GM12878 (cell line): ENCODE data around the gene PUS7. TPM values are rescaled to one million over a fixed set of nuclear protein-coding genes. Genes with fewer than 3 reads are reported as not detected.

Experiments used
- ATAC-seq: fragments of 200-7000 bp; cut with Tn5 transposase; 3 replicates; pipeline ENCODE4 v1.9.1; 2020; ENCODE audit warnings: mild to moderate bottlenecking, moderate library complexity
- BruUV-seq: library from RNA; stranded (reverse); fragments of 400-500 nt; replicated peaks from 2 replicates; lab custom pipeline; 2021; lab: Mats Ljungman, UMichigan
- CTCF ChIA-PET: fragments of 300-600 bp; sonication (Branson Sonifier 250); formaldehyde crosslinking; extraction: SDS; loops from one replicate; lab custom pipeline; 2021; ENCODE audit warnings: inconsistent platforms; lab: Yijun Ruan, JAX
- POLR2A ChIA-PET: fragments of 350-600 bp; formaldehyde crosslinking; extraction: SDS; loops from one replicate; lab custom pipeline; 2021; ENCODE audit warnings: inconsistent platforms; lab: Charles Lee
- RAD21 ChIA-PET: fragments of 300-600 bp; sonication (Branson Sonifier 250); formaldehyde crosslinking; loops from one replicate; lab custom pipeline; 2023; ENCODE audit warnings: antibody characterized with exemption; ENCODE audit not compliant: unreplicated experiment; lab: Charles Lee
- SMC1A ChIA-PET: fragments of 300-600 bp; sonication (Branson Sonifier 250); formaldehyde crosslinking; loops from one replicate; lab custom pipeline; 2023; ENCODE audit not compliant: unreplicated experiment, uncharacterized antibody; lab: Charles Lee
- DNase-seq: peaks from one replicate; pipeline ENCODE4 v3.0.0-alpha.2; 2011; ENCODE audit warnings: low read depth, low spot score
- FAIRE-seq: peaks from 3 replicates; lab custom pipeline; 2011; peaks lifted over from hg19 to GRCh38; lab: Jason Lieb, UNC
- H2AFZ ChIP-seq: 2 replicates; pipeline ENCODE4 v1.6.0; 2011; ENCODE audit warnings: low read depth, low read length, control low read depth; ENCODE audit not compliant: control insufficient read depth
- H3K27ac ChIP-seq: 2 replicates; pipeline ENCODE4 v1.5.1; 2011; ENCODE audit warnings: control low read depth; ENCODE audit not compliant: control insufficient read depth, insufficient read depth
- H3K27me3 ChIP-seq, 2 experiments: replicated peaks in 1 of 2; 2 replicates each; pipeline versions ENCODE4 v1.6.0 to v1.6.1; 2011; ENCODE audit warnings: low read length in 1 of 2; ENCODE audit not compliant: control insufficient read depth in 2 of 2, insufficient read depth in 2 of 2
- H3K36me3 ChIP-seq, 2 experiments: 2 replicates each; pipeline ENCODE4 v1.5.1; 2011; ENCODE audit warnings: low read length in 1 of 2; ENCODE audit not compliant: control insufficient read depth in 2 of 2, insufficient read depth in 2 of 2
- H3K4me1 ChIP-seq: 2 replicates; pipeline ENCODE4 v1.6.1; 2011; ENCODE audit warnings: mild to moderate bottlenecking, low read length, moderate library complexity, mixed read lengths; ENCODE audit not compliant: control insufficient read depth, insufficient read depth
- H3K4me2 ChIP-seq: 2 replicates; pipeline ENCODE4 v1.6.0; 2011; ENCODE audit warnings: control low read depth; ENCODE audit not compliant: control insufficient read depth, insufficient read depth
- H3K4me3 ChIP-seq: fragments of 200-600 bp; sonication (generic); 2 replicates; pipeline ENCODE4 v1.5.1; 2016
- H3K79me2 ChIP-seq: 2 replicates; pipeline ENCODE4 v1.6.0; 2011; ENCODE audit warnings: low read length; ENCODE audit not compliant: control insufficient read depth, insufficient read depth
- H3K9ac ChIP-seq: 2 replicates; pipeline ENCODE4 v1.8.0; 2011; ENCODE audit warnings: low read length, control low read depth, mixed read lengths; ENCODE audit not compliant: control insufficient read depth, insufficient read depth
- H3K9me3 ChIP-seq: replicated peaks from 3 replicates; pipeline ENCODE4 v1.5.1; 2011; ENCODE audit warnings: mild to moderate bottlenecking, low read length; ENCODE audit not compliant: control insufficient read depth, insufficient read depth
- H4K20me1 ChIP-seq: 2 replicates; pipeline ENCODE4 v1.6.0; 2011; ENCODE audit not compliant: control insufficient read depth, insufficient read depth
- GABPA ChIP-seq: IDR thresholded peaks from 2 replicates; pipeline ENCODE4 v1.6.1; 2014; ENCODE audit warnings: antibody characterized with exemption, low read depth, mild to moderate bottlenecking, inconsistent platforms
- SIX5 ChIP-seq: IDR thresholded peaks from 2 replicates; pipeline ENCODE4 v1.6.1; 2011; ENCODE audit warnings: mild to moderate bottlenecking, low read depth, low read length, moderate library complexity; ENCODE audit not compliant: severe bottlenecking
- TBL1XR1 ChIP-seq: IDR thresholded peaks from 2 replicates; pipeline ENCODE4 v1.6.1; 2012; ENCODE audit warnings: low read depth, low read length, improper control_type of control experiment
- WGBS: methylation state at CpG from one replicate; pipeline ENCODE4 v1.1.6; 2016; ENCODE audit warnings: low lambda C conversion rate; ENCODE audit not compliant: insufficient replicate concordance, insufficient coverage; ENCODE audit errors: missing lambda C conversion rate; 5-methylcytosine and 5-hydroxymethylcytosine counted together
- in situ Hi-C: fragments of 300-500 bp; cut with MboI; formaldehyde crosslinking; loops from 9 replicates; pipeline ENCODE4 v1.14.3; 2018; ENCODE audit warnings: mixed read lengths
- intact Hi-C: fragments of 100-400 bp; cut with micrococcal nuclease; formaldehyde crosslinking; loops from one replicate; pipeline ENCODE4 v1.14.2; 2022; ENCODE audit not compliant: unreplicated experiment
- polyA plus RNA-seq, 11 experiments: library from polyadenylated mRNA; depleted of rRNA in 4 of 11; unstranded in 6 of 11; stranded (reverse) in 5 of 11; fragments of >200 nt; fragmentation: Nextera tagmentation in 4 of 11; fragmentation: Illumina TruSeq in 1 of 11; extraction: Ambion mirVana in 4 of 11; extraction: Trizol in 1 of 11; gene quantifications; 1 replicate in 1 of 11; 2 replicates in 10 of 11; pipeline versions ENCODE4 v1.2.1 to v1.2.3, GENCODE V29; 2011 to 2016; ENCODE audit warnings: inconsistent platforms in 2 of 11, missing spikeins in 2 of 11, low read depth in 1 of 11
- total RNA-seq, 4 experiments: library from RNA; depleted of rRNA in 3 of 4; stranded (reverse); fragments of >200 nt in 3 of 4; fragmentation: Illumina TruSeq in 1 of 4; extraction: Trizol in 1 of 4; gene quantifications; 2 replicates each; pipeline versions ENCODE4 v1.2.1 to v1.2.3, GENCODE V29; 2013 to 2021
- TF ChIP-seq, protein P1 (sequence below): IDR thresholded peaks from 2 replicates; pipeline ENCODE4 v1.6.1; 2012; ENCODE audit warnings: improper control_type of control experiment, low read depth, low read length; ENCODE audit not compliant: insufficient replicate concordance
- TF ChIP-seq, protein P2 (sequence below): fragments of 450-650 bp; formaldehyde crosslinking; IDR thresholded peaks from 2 replicates; pipeline ENCODE4 v1.4.0; 2020; ENCODE audit warnings: mild to moderate bottlenecking, moderate library complexity
- TF ChIP-seq, protein P3 (sequence below): fragments of 450-650 bp; formaldehyde crosslinking; IDR thresholded peaks from 2 replicates; pipeline ENCODE4 v1.4.0; 2022; ENCODE audit warnings: mild to moderate bottlenecking, moderate library complexity

Gene PUS7
- total and polyA plus RNA-seq, 10 of the 15 experiments (the other 5 are each of a cell fraction or from before 2014, with no cell fraction given) = 5.6 to 28.5 (median 22.4) TPM

DNA sequence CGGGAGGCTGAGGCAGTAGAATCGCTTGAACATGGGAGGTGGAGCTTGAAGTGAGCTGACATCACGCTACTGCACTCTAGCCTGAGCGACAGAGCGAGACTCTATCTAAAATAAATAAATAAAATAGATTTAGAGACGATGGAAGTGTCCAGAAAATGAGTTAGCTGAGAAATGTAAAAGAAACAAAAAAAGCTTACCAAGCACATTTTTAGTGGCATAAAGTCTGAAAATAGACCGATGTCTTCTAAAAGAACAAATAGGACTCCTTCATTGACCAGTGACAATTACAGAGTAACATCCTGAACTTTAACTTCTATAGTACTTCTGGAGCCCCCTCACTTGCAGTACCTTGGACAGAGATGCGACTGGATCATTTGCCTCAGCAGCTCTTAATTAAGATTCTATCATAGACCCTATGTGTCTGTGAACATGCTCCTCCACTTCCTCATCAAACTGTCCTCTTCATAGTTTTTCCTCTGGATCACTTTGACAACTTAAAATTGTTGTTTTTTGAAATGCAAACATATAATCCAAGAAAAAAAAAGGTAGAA is 108.1 kb downstream of the PUS7 start:
- Histone ChIP-seq H3K27me3 (no peaks in the 10 kb centered on the region), H4K20me1 (no peaks in the 10 kb centered on the region), H3K4me1 (no peaks in the 10 kb centered on the region), H3K36me3 (no peaks in the 10 kb centered on the region), H2AFZ (no peak overlapping the region), H3K27ac (no peak overlapping the region), H3K9ac (no peak overlapping the region), H3K4me2 (no peak overlapping the region), H3K4me3 (no peak overlapping the region), H3K9me3 (no peaks in the 10 kb centered on the region), H3K79me2 (no peaks in the 10 kb centered on the region)
- ChIA-PET SMC1A (interaction anchor here (1.2 kb wide), 1 partner anchor 15 kb away, joined by 3 read pairs; no protein-coding TSS in a partner anchor), RAD21 (no interaction called here), CTCF (no interaction called here), POLR2A (no interaction called here)
- BruUV-seq = no TSS peak
- no peak for DNase-seq
- WGBS = 64% methylated on average over 8 of the region's 8 CpGs
- intact Hi-C loops (no loop called here), in situ Hi-C loops (no loop called here)
- no peak for FAIRE-seq
- ATAC-seq = no peak
- TF ChIP-seq SIX5 = no peak
- TF ChIP-seq GABPA = no peak
- TF ChIP-seq, protein P1, sequence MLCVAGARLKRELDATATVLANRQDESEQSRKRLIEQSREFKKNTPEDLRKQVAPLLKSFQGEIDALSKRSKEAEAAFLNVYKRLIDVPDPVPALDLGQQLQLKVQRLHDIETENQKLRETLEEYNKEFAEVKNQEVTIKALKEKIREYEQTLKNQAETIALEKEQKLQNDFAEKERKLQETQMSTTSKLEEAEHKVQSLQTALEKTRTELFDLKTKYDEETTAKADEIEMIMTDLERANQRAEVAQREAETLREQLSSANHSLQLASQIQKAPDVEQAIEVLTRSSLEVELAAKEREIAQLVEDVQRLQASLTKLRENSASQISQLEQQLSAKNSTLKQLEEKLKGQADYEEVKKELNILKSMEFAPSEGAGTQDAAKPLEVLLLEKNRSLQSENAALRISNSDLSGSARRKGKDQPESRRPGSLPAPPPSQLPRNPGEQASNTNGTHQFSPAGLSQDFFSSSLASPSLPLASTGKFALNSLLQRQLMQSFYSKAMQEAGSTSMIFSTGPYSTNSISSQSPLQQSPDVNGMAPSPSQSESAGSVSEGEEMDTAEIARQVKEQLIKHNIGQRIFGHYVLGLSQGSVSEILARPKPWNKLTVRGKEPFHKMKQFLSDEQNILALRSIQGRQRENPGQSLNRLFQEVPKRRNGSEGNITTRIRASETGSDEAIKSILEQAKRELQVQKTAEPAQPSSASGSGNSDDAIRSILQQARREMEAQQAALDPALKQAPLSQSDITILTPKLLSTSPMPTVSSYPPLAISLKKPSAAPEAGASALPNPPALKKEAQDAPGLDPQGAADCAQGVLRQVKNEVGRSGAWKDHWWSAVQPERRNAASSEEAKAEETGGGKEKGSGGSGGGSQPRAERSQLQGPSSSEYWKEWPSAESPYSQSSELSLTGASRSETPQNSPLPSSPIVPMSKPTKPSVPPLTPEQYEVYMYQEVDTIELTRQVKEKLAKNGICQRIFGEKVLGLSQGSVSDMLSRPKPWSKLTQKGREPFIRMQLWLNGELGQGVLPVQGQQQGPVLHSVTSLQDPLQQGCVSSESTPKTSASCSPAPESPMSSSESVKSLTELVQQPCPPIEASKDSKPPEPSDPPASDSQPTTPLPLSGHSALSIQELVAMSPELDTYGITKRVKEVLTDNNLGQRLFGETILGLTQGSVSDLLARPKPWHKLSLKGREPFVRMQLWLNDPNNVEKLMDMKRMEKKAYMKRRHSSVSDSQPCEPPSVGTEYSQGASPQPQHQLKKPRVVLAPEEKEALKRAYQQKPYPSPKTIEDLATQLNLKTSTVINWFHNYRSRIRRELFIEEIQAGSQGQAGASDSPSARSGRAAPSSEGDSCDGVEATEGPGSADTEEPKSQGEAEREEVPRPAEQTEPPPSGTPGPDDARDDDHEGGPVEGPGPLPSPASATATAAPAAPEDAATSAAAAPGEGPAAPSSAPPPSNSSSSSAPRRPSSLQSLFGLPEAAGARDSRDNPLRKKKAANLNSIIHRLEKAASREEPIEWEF = no peak
- TF ChIP-seq, protein P2, sequence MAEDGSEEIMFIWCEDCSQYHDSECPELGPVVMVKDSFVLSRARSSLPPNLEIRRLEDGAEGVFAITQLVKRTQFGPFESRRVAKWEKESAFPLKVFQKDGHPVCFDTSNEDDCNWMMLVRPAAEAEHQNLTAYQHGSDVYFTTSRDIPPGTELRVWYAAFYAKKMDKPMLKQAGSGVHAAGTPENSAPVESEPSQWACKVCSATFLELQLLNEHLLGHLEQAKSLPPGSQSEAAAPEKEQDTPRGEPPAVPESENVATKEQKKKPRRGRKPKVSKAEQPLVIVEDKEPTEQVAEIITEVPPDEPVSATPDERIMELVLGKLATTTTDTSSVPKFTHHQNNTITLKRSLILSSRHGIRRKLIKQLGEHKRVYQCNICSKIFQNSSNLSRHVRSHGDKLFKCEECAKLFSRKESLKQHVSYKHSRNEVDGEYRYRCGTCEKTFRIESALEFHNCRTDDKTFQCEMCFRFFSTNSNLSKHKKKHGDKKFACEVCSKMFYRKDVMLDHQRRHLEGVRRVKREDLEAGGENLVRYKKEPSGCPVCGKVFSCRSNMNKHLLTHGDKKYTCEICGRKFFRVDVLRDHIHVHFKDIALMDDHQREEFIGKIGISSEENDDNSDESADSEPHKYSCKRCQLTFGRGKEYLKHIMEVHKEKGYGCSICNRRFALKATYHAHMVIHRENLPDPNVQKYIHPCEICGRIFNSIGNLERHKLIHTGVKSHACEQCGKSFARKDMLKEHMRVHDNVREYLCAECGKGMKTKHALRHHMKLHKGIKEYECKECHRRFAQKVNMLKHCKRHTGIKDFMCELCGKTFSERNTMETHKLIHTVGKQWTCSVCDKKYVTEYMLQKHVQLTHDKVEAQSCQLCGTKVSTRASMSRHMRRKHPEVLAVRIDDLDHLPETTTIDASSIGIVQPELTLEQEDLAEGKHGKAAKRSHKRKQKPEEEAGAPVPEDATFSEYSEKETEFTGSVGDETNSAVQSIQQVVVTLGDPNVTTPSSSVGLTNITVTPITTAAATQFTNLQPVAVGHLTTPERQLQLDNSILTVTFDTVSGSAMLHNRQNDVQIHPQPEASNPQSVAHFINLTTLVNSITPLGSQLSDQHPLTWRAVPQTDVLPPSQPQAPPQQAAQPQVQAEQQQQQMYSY (CRISPR knock-in tag) = no peak
- TF ChIP-seq, protein P3, sequence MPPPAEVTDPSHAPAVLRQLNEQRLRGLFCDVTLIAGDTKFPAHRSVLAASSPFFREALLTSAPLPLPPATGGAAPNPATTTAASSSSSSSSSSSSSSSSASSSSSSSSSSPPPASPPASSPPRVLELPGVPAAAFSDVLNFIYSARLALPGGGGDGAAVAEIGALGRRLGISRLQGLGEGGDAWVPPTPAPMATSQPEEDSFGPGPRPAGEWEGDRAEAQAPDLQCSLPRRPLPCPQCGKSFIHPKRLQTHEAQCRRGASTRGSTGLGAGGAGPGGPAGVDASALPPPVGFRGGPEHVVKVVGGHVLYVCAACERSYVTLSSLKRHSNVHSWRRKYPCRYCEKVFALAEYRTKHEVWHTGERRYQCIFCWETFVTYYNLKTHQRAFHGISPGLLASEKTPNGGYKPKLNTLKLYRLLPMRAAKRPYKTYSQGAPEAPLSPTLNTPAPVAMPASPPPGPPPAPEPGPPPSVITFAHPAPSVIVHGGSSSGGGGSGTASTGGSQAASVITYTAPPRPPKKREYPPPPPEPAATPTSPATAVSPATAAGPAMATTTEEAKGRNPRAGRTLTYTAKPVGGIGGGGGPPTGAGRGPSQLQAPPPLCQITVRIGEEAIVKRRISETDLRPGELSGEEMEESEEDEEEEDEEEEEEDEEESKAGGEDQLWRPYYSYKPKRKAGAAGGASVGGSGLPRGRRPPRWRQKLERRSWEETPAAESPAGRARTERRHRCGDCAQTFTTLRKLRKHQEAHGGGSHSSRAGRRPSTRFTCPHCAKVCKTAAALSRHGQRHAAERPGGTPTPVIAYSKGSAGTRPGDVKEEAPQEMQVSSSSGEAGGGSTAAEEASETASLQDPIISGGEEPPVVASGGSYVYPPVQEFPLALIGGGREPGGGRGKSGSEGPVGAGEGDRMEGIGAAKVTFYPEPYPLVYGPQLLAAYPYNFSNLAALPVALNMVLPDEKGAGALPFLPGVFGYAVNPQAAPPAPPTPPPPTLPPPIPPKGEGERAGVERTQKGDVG = no peak
- TF ChIP-seq TBL1XR1 = no peak
